Measurements from ENCODE around the gene MIA2. TPM values are rescaled to one million over a fixed set of nuclear protein-coding genes. Genes with fewer than 3 reads are reported as not detected.
"Not testable (repeated sequence)": the region's sequence is repeated elsewhere in the genome, so short reads cannot be mapped to it uniquely, and the experiment has no call there.

Gene MIA2
- total RNA-seq, 1 donor from 2014 or later, result 17.5 TPM

GRCh38 chr14:39218171-39218769 lies 15.4 kb upstream of the MIA2 start:
- Mint-ChIP-seq H3K27ac (no peak overlapping the region), H3K27me3 (ENCODE audit: low read depth) (no peaks in the 10 kb centered on the region), H3K36me3 (ENCODE audit: low read depth) (peaks cover 2% of the 10 kb centered on the region), H3K9me3 (no peaks in the 10 kb centered on the region), H3K4me3 (ENCODE audit: low read depth) (no peak overlapping the region), H3K4me1 (ENCODE audit: low read depth) (peaks cover 17% of the 10 kb centered on the region)
- no peak for DNase-seq (ENCODE audit: low spot score)
- intact Hi-C loops (cut with micrococcal nuclease), result no loop called here

DNA sequence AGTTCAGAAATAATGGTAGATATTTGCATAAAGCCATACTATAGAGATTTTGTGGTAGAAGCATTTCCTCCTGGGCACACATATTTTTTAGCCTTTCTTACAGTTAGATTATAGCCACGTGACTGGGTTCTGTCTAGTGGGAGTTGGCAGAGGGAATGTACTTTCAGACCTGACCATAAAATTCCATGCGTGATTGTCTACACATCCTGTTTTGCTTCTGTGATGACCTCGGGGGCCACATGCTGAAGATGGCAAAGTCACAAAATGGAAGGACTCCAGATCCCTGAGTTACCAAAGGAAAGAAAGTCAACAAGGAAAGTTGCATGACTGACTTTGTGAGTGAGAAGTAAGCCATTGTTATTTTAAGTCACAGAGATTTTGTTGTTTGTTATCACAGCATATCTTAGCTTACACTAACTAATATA lies 14.6 kb upstream of the MIA2 start:
- Mint-ChIP-seq H3K27me3 (ENCODE audit: low read depth) (no peaks in the 10 kb centered on the region), H3K4me1 (ENCODE audit: low read depth) (peaks cover 19% of the 10 kb centered on the region), H3K36me3 (ENCODE audit: low read depth) (peaks cover 2% of the 10 kb centered on the region), H3K4me3 (ENCODE audit: low read depth) (no peak overlapping the region), H3K9me3 (no peaks in the 10 kb centered on the region), H3K27ac (no peak overlapping the region)
- no peak for DNase-seq (ENCODE audit: low spot score)
- intact Hi-C loops (cut with micrococcal nuclease), result no loop called here

GRCh38 chr14:39220473-39220872 lies 13.2 kb upstream of the MIA2 start:
- H3K27me3 Mint-ChIP-seq (ENCODE audit: low read depth); H3K4me3 Mint-ChIP-seq (ENCODE audit: low read depth); H3K36me3 Mint-ChIP-seq (ENCODE audit: low read depth); H3K9me3 Mint-ChIP-seq; DNase-seq (ENCODE audit: low spot score); H3K27ac Mint-ChIP-seq; intact Hi-C loops (cut with micrococcal nuclease): not testable (repeated sequence)
- peaks cover 22% of the 10 kb centered on the region for H3K4me1 Mint-ChIP-seq (ENCODE audit: low read depth)

- H3K36me3 Mint-ChIP-seq (ENCODE audit: low read depth), result no peaks in the 10 kb centered on the region
- peak overlapping the region; percentile 93 for H3K27ac Mint-ChIP-seq
- intact Hi-C loops (cut with micrococcal nuclease), result loop anchor here (2.0 kb wide), 2 partner anchors 113 to 155 kb away; partner anchors contain the start of gene GEMIN2
- peaks cover 45% of the 10 kb centered on the region for H3K4me1 Mint-ChIP-seq (ENCODE audit: low read depth)
- no peaks in the 10 kb centered on the region for H3K27me3 Mint-ChIP-seq (ENCODE audit: low read depth)
- no peaks in the 10 kb centered on the region for H3K9me3 Mint-ChIP-seq
- DNase-seq (ENCODE audit: low spot score), result no peak
- H3K4me3 Mint-ChIP-seq (ENCODE audit: low read depth), result no peak overlapping the region
Measured at GRCh38 chr14:39228044-39228443, 5.7 kb upstream of the MIA2 start.

DNA sequence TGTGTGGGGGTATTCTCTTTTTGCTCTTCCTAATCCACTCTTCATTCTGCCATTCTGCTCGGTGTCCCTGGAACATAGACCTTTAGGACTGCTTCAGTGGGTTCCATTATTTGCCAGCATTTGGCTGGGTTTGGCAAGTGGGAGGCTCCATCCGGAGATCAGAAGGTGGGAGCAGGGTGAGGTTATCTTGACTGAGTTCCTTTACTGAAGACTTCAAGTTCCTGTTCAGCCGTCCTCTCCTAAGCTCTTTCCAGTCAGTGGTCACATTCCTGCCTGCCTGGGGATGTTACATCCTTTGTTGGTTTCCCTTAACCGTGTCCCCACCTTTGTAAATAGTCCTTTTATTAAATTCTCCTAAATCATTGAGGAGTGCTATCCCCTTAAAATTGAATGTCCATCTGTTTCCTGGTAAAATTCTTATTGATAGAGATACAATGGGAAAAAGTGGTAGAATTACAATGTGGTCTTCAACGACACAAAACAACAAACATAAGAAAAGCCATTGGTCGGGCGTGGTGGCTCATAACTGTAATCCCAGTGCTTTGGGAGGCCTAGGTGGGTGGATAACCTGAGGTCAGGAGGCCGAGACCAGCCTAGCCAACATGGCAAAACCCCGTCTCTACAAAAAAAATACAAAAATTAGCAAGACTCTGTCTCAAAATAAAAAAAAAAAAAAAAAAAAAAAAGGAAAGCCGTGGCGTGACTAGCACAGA lies 5.0 kb upstream of the MIA2 start:
- intact Hi-C loops (cut with micrococcal nuclease), result loop anchor here (1.0 to 2.0 kb wide), 6 partner anchors 39 to 204 kb away; partner anchors contain the start of genes FBXO33, GEMIN2 and PNN
- no peaks in the 10 kb centered on the region for H3K9me3 Mint-ChIP-seq
- H3K27me3 Mint-ChIP-seq (ENCODE audit: low read depth), result no peaks in the 10 kb centered on the region
- H3K36me3 Mint-ChIP-seq (ENCODE audit: low read depth), result no peaks in the 10 kb centered on the region
- peak overlapping the region; percentile 14 for H3K4me3 Mint-ChIP-seq (ENCODE audit: low read depth)
- peak overlapping the region; percentile 93 for H3K27ac Mint-ChIP-seq
- no peak for DNase-seq (ENCODE audit: low spot score)
- H3K4me1 Mint-ChIP-seq (ENCODE audit: low read depth), result peaks cover 47% of the 10 kb centered on the region

GRCh38 chr14:39229222-39229543 lies 4.5 kb upstream of the MIA2 start:
- Mint-ChIP-seq H3K27ac (peak overlapping the region; percentile 93), H3K36me3 (ENCODE audit: low read depth) (no peaks in the 10 kb centered on the region), H3K9me3 (no peaks in the 10 kb centered on the region), H3K4me1 (ENCODE audit: low read depth) (peaks cover 48% of the 10 kb centered on the region), H3K27me3 (ENCODE audit: low read depth) (no peaks in the 10 kb centered on the region), H3K4me3 (ENCODE audit: low read depth) (no peak overlapping the region)
- DNase-seq (ENCODE audit: low spot score), result peak; percentile 73
- intact Hi-C loops (cut with micrococcal nuclease), result loop anchor here (1.0 to 2.0 kb wide), 6 partner anchors 38 to 203 kb away; partner anchors contain the start of genes FBXO33, GEMIN2 and PNN

DNA sequence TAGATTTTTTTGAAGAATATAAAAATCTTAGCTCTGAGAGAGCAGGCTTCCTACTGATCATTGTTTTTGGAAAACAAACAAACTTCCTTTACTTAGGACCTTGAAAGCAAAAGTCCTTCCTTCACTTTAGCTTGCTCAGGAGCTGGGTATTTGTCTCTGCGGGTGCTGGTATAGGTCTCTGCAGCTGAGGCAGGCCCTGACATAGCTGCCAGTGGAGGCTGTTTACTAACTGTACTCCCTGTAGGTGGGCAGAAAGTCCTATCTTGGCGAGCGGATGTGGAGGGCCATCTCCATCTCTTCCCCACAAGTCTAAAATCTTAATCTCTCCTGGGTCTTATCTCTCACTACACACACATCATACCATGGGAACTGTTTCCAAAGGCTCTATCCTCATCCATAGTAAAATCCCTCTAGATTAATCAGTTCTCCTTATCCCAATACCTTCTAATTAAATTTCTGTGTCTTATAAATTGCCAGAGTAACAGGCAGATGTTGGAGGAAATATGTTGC lies 4.1 kb upstream of the MIA2 start:
- no peaks in the 10 kb centered on the region for H3K27me3 Mint-ChIP-seq (ENCODE audit: low read depth)
- H3K4me3 Mint-ChIP-seq (ENCODE audit: low read depth), result no peak overlapping the region

GRCh38 chr14:39230416-39231035 lies 3.2 kb upstream of the MIA2 start:
- no peak overlapping the region for H3K4me3 Mint-ChIP-seq (ENCODE audit: low read depth)
- no peaks in the 10 kb centered on the region for H3K9me3 Mint-ChIP-seq
- H3K36me3 Mint-ChIP-seq (ENCODE audit: low read depth), result no peaks in the 10 kb centered on the region
- H3K27me3 Mint-ChIP-seq (ENCODE audit: low read depth), result no peaks in the 10 kb centered on the region
- H3K4me1 Mint-ChIP-seq (ENCODE audit: low read depth), result peaks cover 46% of the 10 kb centered on the region
- no peak for DNase-seq (ENCODE audit: low spot score)
- peak overlapping the region; percentile 91 for H3K27ac Mint-ChIP-seq
- intact Hi-C loops (cut with micrococcal nuclease), result loop anchor here (1.0 to 2.0 kb wide), 3 partner anchors 23 to 138 kb away; no protein-coding TSS in a partner anchor

More for the DNA sequence above, 4.1 kb upstream of the MIA2 start:
- peaks cover 49% of the 10 kb centered on the region for H3K4me1 Mint-ChIP-seq (ENCODE audit: low read depth)
- H3K36me3 Mint-ChIP-seq (ENCODE audit: low read depth), result no peaks in the 10 kb centered on the region
- no peaks in the 10 kb centered on the region for H3K9me3 Mint-ChIP-seq
- no peak for DNase-seq (ENCODE audit: low spot score)
- intact Hi-C loops (cut with micrococcal nuclease), result loop anchor here (1.0 to 2.0 kb wide), 8 partner anchors 22 to 203 kb away; partner anchors contain the start of genes FBXO33, GEMIN2 and PNN
- peak overlapping the region; percentile 93 for H3K27ac Mint-ChIP-seq

DNA sequence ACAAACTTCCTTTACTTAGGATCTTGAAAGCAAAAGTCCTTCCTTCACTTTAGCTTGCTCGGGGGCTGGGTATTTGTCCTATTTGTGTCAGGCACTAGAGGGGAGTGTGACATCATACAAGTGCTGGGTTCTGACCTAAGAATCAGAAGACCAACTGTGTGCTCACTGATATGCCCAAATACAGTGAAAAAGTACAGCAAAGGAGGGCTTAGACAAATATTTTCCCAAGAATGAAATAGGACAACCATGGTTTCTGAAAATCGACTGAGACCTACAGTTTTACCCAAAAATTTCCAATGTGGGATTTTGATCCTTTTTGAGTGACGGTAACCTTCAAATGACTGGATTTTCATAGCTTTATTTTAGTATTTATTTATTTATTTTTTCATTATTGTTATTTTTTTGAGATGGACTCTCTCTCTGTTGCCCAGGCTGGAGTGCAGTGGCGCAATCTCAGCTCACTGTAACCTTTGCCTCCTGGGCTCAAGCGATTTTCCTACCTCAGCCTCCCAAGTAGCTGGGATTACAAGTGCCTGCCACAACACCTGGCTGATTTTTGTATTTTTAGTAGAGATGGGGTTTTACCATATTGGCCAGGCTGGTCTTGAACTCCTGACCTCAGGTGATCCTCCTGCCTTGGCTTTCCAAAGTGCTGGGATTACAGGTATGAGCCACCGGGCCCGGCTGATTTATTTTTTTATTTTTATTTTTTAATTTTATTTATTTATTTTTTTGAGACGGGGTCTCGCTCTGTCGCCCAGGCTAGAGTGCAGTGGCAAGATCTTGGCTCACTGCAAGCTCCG lies 1.8 kb upstream of the MIA2 start:
- Mint-ChIP-seq H3K4me1 (ENCODE audit: low read depth) (peaks cover 53% of the 10 kb centered on the region), H3K27ac (peak overlapping the region; percentile 28)
- H3K4me3 Mint-ChIP-seq (ENCODE audit: low read depth); H3K27me3 Mint-ChIP-seq (ENCODE audit: low read depth); H3K9me3 Mint-ChIP-seq; H3K36me3 Mint-ChIP-seq (ENCODE audit: low read depth): not testable (repeated sequence)
- intact Hi-C loops (cut with micrococcal nuclease), result loop anchor here (1.0 to 2.0 kb wide), 2 partner anchors 125 to 136 kb away; no protein-coding TSS in a partner anchor
- DNase-seq (ENCODE audit: low spot score), result peak; percentile 31

DNA sequence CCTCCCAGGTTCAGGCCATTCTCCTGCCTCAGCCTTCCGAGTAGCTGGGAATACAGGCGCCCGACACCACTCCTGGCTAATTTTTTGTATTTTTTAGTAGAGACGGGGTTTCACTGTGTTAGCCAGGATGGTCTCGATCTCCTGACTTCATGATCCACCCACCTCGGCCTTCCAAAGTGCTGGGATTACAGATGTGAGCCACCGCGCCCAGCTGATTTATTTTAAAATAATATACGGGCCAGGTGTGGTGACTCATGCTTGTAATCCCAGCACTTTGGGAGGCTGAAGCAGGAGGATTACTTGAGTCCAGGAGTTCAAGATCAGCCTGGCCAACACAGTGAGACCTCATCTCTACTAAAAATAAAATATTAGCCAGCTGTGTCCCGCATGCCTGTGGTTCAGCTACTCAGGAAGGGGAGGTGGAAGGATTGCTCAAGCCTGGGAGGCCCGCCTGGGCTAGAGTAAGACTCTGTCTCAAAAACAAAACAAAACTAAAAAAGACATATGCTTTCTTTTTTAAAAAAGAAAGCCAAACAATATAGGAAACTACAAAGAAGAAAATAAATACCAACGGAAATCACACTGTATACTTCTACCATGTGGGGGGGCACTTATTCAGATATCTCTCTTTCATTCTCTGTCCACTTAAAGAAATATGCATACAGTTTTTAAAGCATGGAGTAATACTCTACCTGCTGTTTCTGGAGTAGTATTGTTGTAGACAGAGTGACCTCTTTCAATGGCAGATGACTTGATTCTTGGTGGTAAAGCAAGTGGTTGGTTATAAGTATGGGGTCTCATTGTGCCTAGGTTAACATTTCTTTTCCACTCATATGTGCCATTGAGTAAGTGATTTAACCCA lies 930 bp upstream of the MIA2 start:
- no peak for DNase-seq (ENCODE audit: low spot score)
- peak overlapping the region; percentile 61 for H3K27ac Mint-ChIP-seq
- H3K9me3 Mint-ChIP-seq, result no peaks in the 10 kb centered on the region
- H3K27me3 Mint-ChIP-seq (ENCODE audit: low read depth), result no peaks in the 10 kb centered on the region
- H3K4me3 Mint-ChIP-seq (ENCODE audit: low read depth), result no peak overlapping the region
- no peaks in the 10 kb centered on the region for H3K36me3 Mint-ChIP-seq (ENCODE audit: low read depth)
- peaks cover 50% of the 10 kb centered on the region for H3K4me1 Mint-ChIP-seq (ENCODE audit: low read depth)
- intact Hi-C loops (cut with micrococcal nuclease), result no loop called here

GRCh38 chr14:39234986-39235385 lies 1.3 kb downstream of the MIA2 start:
- H3K4me1 Mint-ChIP-seq (ENCODE audit: low read depth), result peaks cover 31% of the 10 kb centered on the region
- DNase-seq (ENCODE audit: low spot score); intact Hi-C loops (cut with micrococcal nuclease); H3K36me3 Mint-ChIP-seq (ENCODE audit: low read depth); H3K4me3 Mint-ChIP-seq (ENCODE audit: low read depth); H3K9me3 Mint-ChIP-seq; H3K27me3 Mint-ChIP-seq (ENCODE audit: low read depth); H3K27ac Mint-ChIP-seq: not testable (repeated sequence)
